HG03457 (cell line): ENCODE measurements around the gene TM9SF2.

Experiments
- ATAC-seq: cut with Tn5 transposase; IDR thresholded peaks from one replicate; pipeline ENCODE4 v1.9.1; 2021; ENCODE audit warnings: moderate number of reproducible peaks; ENCODE audit not compliant: unreplicated experiment

Gene TM9SF2

DNA sequence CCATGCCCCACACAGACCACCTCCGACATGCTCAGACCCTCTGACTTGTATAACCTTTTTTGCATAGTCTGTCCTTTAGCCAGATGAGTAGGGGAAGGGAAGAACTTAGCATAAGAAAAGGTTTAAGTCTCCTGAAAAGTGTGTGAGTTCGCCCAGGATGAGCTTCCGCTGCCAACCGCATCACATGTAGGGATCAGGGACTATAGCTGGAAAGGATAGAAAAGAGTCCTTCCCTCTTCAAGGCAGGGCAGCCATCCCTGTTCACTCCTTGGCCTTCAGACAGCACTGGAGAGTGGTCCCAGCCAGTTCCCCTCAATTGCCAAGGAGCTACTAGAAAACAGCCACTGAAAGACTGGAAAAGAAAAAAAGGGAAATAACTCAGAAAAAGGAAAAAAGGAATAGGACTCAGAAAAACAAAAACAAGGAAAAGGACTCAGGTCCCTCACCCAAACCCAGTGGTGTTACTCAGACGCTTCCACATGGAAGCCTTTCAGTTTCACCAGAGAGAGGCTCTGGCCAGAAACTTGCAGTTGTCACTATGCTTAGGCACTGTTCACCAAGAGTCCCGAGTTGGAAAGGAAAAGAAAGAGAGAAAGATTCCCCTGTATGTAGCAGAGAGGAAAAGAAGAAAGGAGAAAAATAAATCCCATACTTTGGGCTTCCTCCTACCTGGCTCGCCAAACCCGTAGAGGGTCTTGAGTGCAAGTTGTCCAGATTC is 5.6 kb upstream of the TM9SF2 start:
- ATAC-seq: no peak

GRCh38 chr13:99496184-99497142 is 4.8 kb upstream of the TM9SF2 start:
- peak; percentile 41 for ATAC-seq

GRCh38 chr13:99498171-99499161 is 2.8 kb upstream of the TM9SF2 start:
- ATAC-seq: peak; percentile 40

DNA sequence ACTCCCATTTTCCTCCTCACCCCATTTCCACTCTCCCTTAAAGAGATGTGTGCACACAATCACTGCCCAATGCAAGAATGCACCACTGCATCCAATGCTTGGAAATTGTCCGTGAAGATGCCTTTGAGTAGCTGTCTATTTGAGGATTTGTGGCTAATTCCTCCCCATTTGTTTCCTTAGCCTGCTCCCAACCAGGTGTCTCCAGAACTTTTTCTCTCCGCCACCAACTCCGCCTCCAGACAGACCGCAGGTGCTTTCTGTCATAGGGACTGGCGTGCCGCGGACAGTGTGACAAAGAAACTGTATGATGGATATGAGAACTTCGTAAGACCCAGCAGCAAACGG is 461 bp upstream of the TM9SF2 start:
- no peak for ATAC-seq

- peak; percentile 0 for ATAC-seq
These were observed 603 bp downstream of the TM9SF2 start for GRCh38 chr13:99501848-99502301.

DNA sequence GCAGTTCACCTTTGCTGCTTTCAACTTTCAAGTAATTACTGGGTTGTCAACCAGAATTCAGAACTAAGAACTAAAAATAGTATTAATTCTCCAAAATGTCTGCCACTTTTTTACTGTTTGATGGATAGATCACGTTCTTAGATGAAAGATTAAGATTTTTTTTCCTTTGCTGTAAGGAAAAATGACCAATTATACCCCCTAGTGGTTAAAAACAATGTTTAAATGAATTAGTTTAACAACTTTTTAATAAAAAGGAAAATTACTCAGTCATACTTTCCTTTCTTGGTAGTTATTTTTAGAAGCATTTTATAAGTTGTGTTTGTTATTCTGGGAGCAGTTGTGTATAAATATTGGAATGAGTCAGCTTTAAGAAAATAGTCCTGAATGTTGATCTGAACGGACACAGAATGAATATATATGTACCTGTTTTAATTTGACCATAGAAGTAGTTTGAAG is 4.6 kb downstream of the TM9SF2 start:
- no peak for ATAC-seq

- ATAC-seq: peak; percentile 65
These were observed 5.4 kb downstream of the TM9SF2 start for GRCh38 chr13:99506634-99507033.

- ATAC-seq: no peak
These were observed 5.8 kb downstream of the TM9SF2 start for GRCh38 chr13:99507054-99507453.

- ATAC-seq: no peak
These were observed 6.3 kb downstream of the TM9SF2 start for GRCh38 chr13:99507551-99507950.

GRCh38 chr13:99507986-99508385 is 6.7 kb downstream of the TM9SF2 start:
- ATAC-seq: no peak

GRCh38 chr13:99509479-99509878 is 8.2 kb downstream of the TM9SF2 start:
- ATAC-seq: no peak

- no peak for ATAC-seq
These were observed 13.5 kb downstream of the TM9SF2 start for GRCh38 chr13:99514801-99515200.

DNA sequence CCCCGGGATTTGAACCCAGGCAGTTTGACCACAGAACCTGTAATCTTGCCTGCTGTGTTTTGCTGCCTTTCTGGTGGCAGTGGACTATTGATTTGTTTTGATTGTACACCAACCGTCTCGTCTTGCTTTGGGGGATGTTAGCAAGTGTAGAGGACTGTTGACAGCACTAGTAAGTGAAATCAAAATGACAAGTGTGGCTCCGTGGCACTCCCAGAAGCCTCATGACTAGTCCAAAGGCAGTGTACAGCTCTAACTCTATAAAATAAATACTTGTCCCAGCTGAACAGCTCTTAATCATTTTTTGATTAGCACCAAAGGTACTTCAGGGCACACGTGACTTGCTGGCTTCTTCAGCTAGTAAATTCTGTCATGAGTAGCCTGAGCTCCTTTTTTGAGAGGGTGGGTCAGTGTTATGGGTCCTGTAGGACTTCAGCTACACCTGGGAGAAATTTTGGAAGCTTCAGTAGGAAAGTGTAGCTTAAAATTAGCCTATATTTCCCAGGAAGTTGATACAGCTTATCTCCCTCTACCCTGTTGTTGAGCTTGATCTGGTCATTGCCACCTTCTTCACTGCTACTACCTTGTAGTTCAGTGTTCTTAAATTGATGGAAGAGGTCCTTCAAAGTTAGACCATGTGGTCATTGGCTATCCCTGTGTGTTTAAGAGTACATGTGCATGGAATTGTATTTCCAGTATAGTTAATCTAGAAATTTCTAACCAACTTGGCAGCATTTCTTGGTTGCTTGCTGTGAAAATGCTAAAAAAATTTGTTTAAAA is 15.1 kb downstream of the TM9SF2 start:
- no peak for ATAC-seq

- ATAC-seq: no peak
These were observed 16.3 kb downstream of the TM9SF2 start for GRCh38 chr13:99517577-99517976.

DNA sequence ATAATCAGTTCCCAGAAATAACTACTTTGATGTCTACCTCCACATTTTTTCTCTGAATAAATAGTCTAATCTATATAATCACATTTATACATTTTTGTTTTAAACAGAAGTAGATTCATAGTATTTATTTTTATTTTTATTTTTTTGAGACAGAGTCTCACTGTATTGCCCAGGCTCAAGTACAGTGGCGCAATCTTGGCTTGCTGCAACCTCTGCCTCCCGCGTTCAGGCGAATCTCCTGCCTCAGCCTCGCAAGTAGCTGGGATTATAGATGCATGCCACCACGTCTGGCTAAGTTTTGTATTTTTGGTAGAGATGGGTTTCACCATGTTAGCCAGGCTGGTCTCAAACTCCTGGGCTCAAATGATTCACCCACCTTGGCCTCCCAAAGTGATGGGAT is 16.7 kb downstream of the TM9SF2 start:
- no peak for ATAC-seq

DNA sequence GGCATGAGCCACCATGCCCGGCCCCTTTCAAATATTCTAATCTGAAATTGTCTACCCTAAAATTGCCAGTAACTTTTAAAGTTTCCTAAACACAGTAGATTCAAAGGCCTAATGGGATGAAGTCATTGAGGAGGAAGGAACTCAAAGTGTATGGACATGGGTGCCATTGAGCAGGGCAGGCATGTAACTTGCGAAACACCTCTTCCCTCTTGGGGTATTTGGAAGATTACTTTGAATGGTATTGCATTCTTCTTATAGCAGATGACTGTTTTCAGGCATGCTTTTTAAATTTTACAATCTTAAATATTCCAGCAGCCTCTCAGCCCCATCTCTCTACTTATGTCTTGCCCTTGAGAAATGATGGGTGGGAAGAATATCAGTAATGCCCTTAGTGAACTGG is 21.0 kb downstream of the TM9SF2 start:
- ATAC-seq: no peak

GRCh38 chr13:99523838-99524237 is 22.6 kb downstream of the TM9SF2 start:
- no peak for ATAC-seq

- no peak for ATAC-seq
These were observed 24.7 kb downstream of the TM9SF2 start for GRCh38 chr13:99525967-99526366.

DNA sequence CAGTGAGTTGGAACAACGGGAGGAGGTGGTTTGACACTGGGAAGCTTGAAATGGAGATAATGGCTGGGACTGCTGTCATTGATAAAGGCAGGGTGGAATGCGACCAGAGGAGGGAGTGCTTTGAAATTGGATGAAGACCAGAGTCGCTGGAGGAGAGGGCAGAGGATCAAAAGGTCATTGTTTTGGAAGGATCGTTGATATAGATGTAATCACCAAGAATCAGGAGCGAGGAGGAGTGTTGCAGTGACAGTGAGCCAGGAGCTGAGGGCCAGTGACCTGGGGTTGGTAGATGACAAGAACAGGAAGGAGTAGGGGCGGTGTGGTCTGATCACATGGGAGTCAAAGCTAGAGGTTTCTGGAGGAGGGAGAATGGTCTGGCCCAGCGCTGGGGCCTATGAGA is 25.3 kb downstream of the TM9SF2 start:
- ATAC-seq: no peak

GRCh38 chr13:99527301-99527700 is 26.0 kb downstream of the TM9SF2 start:
- ATAC-seq: no peak
